ENCODE data around the gene TMEM247. TPM values are rescaled to one million over a fixed set of nuclear protein-coding genes. Genes with fewer than 3 reads are reported as not detected.

TMEM247 gene
- total RNA-seq, 3 donors from 2014 or later (not counting 1 experiment from before 2014, with no cell fraction given) = not detected

- H3K36me3 Mint-ChIP-seq = peaks cover 17% of the 10 kb centered on the region
- peaks cover 8 to 11% of the 10 kb centered on the region in 2 donors for H3K9me3 Mint-ChIP-seq
- H3K9me3 ChIP-seq (ENCODE audit: control insufficient read depth, insufficient read depth, low read length) = peaks cover 3% of the 10 kb centered on the region
- no peaks in the 10 kb centered on the region for H3K27me3 ChIP-seq (ENCODE audit: control insufficient read depth, insufficient read depth, low read length)
- DNase-seq (no peak), ATAC-seq (no peak)
- H3K27ac Mint-ChIP-seq = no peak overlapping the region
- intact Hi-C loops (cut with micrococcal nuclease) = no loop called here
- H3K27me3 Mint-ChIP-seq (ENCODE audit: low read depth in 2 of 2) = no peaks in the 10 kb centered on the region
- peaks cover 10% of the 10 kb centered on the region for H3K4me1 ChIP-seq (ENCODE audit: control insufficient read depth, insufficient read depth, low read length)
- TF ChIP-seq, protein P1, sequence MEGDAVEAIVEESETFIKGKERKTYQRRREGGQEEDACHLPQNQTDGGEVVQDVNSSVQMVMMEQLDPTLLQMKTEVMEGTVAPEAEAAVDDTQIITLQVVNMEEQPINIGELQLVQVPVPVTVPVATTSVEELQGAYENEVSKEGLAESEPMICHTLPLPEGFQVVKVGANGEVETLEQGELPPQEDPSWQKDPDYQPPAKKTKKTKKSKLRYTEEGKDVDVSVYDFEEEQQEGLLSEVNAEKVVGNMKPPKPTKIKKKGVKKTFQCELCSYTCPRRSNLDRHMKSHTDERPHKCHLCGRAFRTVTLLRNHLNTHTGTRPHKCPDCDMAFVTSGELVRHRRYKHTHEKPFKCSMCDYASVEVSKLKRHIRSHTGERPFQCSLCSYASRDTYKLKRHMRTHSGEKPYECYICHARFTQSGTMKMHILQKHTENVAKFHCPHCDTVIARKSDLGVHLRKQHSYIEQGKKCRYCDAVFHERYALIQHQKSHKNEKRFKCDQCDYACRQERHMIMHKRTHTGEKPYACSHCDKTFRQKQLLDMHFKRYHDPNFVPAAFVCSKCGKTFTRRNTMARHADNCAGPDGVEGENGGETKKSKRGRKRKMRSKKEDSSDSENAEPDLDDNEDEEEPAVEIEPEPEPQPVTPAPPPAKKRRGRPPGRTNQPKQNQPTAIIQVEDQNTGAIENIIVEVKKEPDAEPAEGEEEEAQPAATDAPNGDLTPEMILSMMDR (IDR thresholded peaks at IDR 0.05) = no peak
- H3K4me1 Mint-ChIP-seq = peaks cover 10 to 21% of the 10 kb centered on the region in 2 donors
- WGBS (ENCODE audit: insufficient coverage) = 98% methylated on average over 5 of the region's 5 CpGs
- H3K36me3 ChIP-seq (ENCODE audit: control insufficient read depth, insufficient read depth, low read length) = no peaks in the 10 kb centered on the region
- H3K4me3 Mint-ChIP-seq = no peak overlapping the region
- no peak overlapping the region for H3K27ac ChIP-seq (ENCODE audit: low read length)
- H3K4me3 ChIP-seq (ENCODE audit: low read length) = no peak overlapping the region
These were observed 31.3 kb downstream of the TMEM247 start for GRCh38 chr2:46510598-46511177.

- TF ChIP-seq, protein P1 (IDR thresholded peaks at IDR 0.05) = no peak
- Histone ChIP-seq H3K36me3 (ENCODE audit: control insufficient read depth, insufficient read depth, low read length) (no peaks in the 10 kb centered on the region), H3K27me3 (ENCODE audit: control insufficient read depth, insufficient read depth, low read length) (no peaks in the 10 kb centered on the region), H3K4me1 (ENCODE audit: control insufficient read depth, insufficient read depth, low read length) (no peaks in the 10 kb centered on the region), H3K4me3 (ENCODE audit: low read length) (no peak overlapping the region), H3K27ac (ENCODE audit: low read length) (no peak overlapping the region), H3K9me3 (ENCODE audit: control insufficient read depth, insufficient read depth, low read length) (peaks cover 6% of the 10 kb centered on the region)
- 93% methylated on average over 10 of the region's 10 CpGs for WGBS (ENCODE audit: insufficient coverage)
- Mint-ChIP-seq H3K4me3 (no peak overlapping the region), H3K27me3 (ENCODE audit: low read depth in 2 of 2) (no peaks in the 10 kb centered on the region), H3K27ac (no peak overlapping the region), H3K9me3 (peaks cover 9 to 17% of the 10 kb centered on the region in 2 donors), H3K36me3 (peaks cover 30% of the 10 kb centered on the region), H3K4me1 (peaks cover 0 to 10% of the 10 kb centered on the region in 2 donors)
- intact Hi-C loops (cut with micrococcal nuclease) = no loop called here
- ATAC-seq (no peak), DNase-seq (no peak)
These were observed 32.8 kb downstream of the TMEM247 start for GRCh38 chr2:46512185-46512584.

DNA sequence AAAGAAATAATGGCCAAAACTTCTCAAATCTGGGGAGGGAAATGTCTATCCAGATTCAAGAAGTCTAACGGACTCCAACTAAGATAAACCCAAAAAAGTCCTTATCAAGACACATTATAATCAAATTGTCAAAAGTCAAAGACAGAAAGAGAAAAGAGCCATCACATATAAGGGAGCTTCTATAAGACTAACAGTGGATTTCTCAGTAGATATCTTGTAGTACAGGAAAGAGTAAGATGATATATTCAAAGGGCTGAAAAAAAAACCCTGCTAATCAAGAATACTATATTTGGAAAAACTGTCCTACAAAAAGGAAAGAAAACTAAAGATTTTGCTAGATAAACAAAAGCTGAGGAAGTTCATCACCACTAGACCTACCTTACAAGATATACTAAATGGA is 35.4 kb downstream of the TMEM247 start:
- peaks cover 9 to 17% of the 10 kb centered on the region in 2 donors for H3K9me3 Mint-ChIP-seq
- TF ChIP-seq, protein P1 (IDR thresholded peaks at IDR 0.05) = no peak
- no peak overlapping the region for H3K27ac Mint-ChIP-seq
- H3K4me1 Mint-ChIP-seq = no peaks in the 10 kb centered on the region
- no peaks in the 10 kb centered on the region for H3K4me1 ChIP-seq (ENCODE audit: control insufficient read depth, insufficient read depth, low read length)
- H3K36me3 ChIP-seq (ENCODE audit: control insufficient read depth, insufficient read depth, low read length) = no peaks in the 10 kb centered on the region
- DNase-seq = no peak
- no peaks in the 10 kb centered on the region for H3K27me3 ChIP-seq (ENCODE audit: control insufficient read depth, insufficient read depth, low read length)
- intact Hi-C loops (cut with micrococcal nuclease) = no loop called here
- H3K9me3 ChIP-seq (ENCODE audit: control insufficient read depth, insufficient read depth, low read length) = peaks cover 6% of the 10 kb centered on the region
- no peak overlapping the region for H3K27ac ChIP-seq (ENCODE audit: low read length)
- ATAC-seq = no peak
- peaks cover 30% of the 10 kb centered on the region for H3K36me3 Mint-ChIP-seq
- H3K27me3 Mint-ChIP-seq (ENCODE audit: low read depth in 2 of 2) = no peaks in the 10 kb centered on the region
- no peak overlapping the region for H3K4me3 ChIP-seq (ENCODE audit: low read length)
- H3K4me3 Mint-ChIP-seq = no peak overlapping the region
- WGBS (ENCODE audit: insufficient coverage) = no CpG with 5 or more reads among the region's 1 CpG

GRCh38 chr2:46517485-46517884 is 38.1 kb downstream of the TMEM247 start:
- intact Hi-C loops (cut with micrococcal nuclease) = no loop called here
- H3K9me3 Mint-ChIP-seq = peaks cover 9 to 17% of the 10 kb centered on the region in 2 donors

More at GRCh38 chr2:46517485-46517884, 38.1 kb downstream of the TMEM247 start:
- Mint-ChIP-seq H3K27ac (no peak overlapping the region), H3K4me1 (no peaks in the 10 kb centered on the region), H3K4me3 (no peak overlapping the region), H3K27me3 (ENCODE audit: low read depth in 2 of 2) (no peaks in the 10 kb centered on the region), H3K36me3 (peaks cover 30% of the 10 kb centered on the region)
- DNase-seq (no peak), ATAC-seq (no peak)
- H3K27me3 ChIP-seq (ENCODE audit: control insufficient read depth, insufficient read depth, low read length) = no peaks in the 10 kb centered on the region
- no peak overlapping the region for H3K27ac ChIP-seq (ENCODE audit: low read length)
- H3K36me3 ChIP-seq (ENCODE audit: control insufficient read depth, insufficient read depth, low read length) = no peaks in the 10 kb centered on the region
- H3K9me3 ChIP-seq (ENCODE audit: control insufficient read depth, insufficient read depth, low read length) = peaks cover 6% of the 10 kb centered on the region
- H3K4me3 ChIP-seq (ENCODE audit: low read length) = no peak overlapping the region
- 100% methylated on average over 1 of the region's 1 CpG for WGBS (ENCODE audit: insufficient coverage)
- TF ChIP-seq, protein P1 (IDR thresholded peaks at IDR 0.05) = no peak
- H3K4me1 ChIP-seq (ENCODE audit: control insufficient read depth, insufficient read depth, low read length) = no peaks in the 10 kb centered on the region
